Fibroblast of the conjunctiva (primary cell): Measurements from ENCODE around the gene TM9SF2.
"Not testable (repeated sequence)": the region's sequence is repeated elsewhere in the genome, so short reads cannot be mapped to it uniquely, and the experiment has no call there.

ENCODE experiments used
- DNase-seq: peaks from one replicate; pipeline ENCODE4 v3.0.0-alpha.2; 2010; ENCODE audit warnings: low read depth

TM9SF2 gene, protein sequence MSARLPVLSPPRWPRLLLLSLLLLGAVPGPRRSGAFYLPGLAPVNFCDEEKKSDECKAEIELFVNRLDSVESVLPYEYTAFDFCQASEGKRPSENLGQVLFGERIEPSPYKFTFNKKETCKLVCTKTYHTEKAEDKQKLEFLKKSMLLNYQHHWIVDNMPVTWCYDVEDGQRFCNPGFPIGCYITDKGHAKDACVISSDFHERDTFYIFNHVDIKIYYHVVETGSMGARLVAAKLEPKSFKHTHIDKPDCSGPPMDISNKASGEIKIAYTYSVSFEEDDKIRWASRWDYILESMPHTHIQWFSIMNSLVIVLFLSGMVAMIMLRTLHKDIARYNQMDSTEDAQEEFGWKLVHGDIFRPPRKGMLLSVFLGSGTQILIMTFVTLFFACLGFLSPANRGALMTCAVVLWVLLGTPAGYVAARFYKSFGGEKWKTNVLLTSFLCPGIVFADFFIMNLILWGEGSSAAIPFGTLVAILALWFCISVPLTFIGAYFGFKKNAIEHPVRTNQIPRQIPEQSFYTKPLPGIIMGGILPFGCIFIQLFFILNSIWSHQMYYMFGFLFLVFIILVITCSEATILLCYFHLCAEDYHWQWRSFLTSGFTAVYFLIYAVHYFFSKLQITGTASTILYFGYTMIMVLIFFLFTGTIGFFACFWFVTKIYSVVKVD

DNA sequence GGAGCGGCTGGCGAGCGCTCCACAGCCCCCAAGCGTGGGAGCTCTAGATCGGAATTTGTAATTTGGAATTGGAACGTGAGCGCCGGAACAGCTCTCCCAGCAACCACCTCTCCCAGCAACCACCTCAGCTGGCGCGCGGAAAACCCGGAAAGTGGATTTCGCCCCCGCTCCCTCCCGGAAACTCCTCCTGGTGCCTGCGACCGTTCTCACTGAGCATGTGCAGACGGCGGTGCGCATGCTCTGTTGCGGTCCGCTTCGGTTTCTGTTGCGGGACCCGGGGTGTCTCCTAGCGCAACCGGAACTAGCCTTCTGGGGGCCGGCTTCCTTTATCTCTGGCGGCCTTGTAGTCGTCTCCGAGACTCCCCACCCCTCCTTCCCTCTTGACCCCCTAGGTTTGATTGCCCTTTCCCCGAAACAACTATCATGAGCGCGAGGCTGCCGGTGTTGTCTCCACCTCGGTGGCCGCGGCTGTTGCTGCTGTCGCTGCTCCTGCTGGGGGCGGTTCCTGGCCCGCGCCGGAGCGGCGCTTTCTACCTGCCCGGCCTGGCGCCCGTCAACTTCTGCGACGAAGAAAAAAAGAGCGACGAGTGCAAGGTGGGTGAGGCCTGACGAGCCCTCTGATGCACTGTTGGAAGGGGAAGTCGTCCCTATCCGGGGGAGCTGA, at the start of gene TM9SF2:
Gene TM9SF2, plus strand, starts transcription at position 289 of the 664 bp plus-strand sequence. Its CDS starts 135 bp downstream, at position 424.
- DNase-seq, result peak; percentile 94

DNA sequence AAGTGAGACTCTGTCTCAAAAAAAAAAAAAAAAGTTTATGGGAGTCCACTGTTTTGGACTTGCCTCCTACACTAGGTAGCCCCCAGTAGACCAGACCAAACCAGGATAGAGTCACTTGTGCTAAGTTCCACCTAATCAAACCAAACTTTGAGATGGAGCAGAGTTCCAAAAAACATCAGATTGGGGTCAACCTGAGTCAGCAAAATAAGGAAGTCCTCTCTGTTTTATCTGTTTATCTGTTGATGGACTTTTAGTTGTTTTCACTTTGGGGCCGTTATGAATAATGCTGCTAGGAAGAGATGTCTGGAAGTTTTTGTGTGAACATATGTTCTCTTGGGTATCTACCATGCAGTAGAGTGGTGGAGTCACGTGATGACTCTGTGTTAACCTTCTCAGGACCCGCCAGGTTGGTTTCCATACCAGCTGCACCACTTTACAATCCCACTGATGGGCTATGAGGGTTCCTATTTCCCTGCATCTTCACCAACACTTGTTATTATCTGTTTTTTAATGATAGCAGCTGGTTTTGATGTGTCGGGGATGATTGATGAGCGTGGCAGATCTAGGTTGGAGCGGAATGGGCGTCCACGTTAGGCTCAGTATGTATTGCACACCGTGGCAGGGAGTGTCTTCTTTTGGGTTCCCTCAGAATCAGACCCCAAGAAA, 46.6 kb upstream of the TM9SF2 start:
- no peak for DNase-seq

DNA sequence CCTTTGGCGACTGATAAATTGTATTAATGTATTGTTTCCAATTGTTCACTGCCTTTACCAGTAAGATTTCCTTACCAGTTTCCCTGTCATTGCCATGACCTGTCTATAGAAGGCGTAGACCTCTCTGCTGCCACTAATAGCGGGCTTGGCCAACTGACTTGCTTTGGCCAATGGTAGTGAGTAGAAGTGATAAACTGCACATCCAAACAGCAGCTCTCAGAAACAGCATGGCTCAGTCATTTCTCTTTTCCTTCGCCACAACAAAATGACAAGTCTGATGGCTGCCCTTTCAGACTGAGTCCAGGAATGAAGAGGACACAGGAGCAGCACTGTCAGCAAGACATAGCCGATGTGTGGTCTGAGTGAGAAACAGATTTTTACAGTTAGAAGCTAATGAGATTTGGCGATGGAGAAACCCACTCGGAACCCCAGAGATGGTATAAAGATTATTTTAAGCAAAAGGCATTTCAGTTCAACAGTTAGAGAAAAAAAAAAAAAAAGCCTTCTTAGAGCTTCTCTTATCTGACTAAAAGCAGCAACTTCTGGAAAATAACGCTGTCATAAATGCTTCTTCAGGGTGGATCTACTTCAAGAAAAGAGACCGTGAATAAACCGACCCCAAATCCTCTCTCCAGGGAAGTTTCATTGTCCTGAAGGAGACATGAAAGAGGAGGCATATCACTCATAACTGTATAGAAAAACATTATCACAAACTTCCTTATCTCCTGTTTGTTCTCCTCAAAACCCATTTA, 42.0 kb upstream of the TM9SF2 start:
- DNase-seq, result no peak

DNA sequence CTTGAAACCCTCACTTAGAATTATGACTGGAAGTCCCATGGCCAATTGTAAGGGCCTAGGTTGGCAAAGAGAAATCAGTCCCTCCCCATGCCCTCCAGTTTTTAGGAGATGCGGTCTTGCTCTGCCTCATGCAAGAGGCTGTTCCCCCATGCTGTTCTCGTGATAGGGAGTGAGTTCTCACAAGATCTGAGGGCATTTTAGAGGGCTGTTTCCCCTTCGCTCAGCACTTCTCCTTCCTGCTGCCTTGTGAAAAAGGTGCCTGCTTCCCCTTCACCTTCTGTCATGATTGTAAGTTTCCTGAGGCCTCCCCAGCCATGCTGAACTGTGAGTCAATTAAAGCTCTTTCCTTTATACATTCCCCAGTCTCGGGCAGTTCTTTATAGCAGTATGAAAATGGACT, 40.5 kb upstream of the TM9SF2 start:
- DNase-seq, result not testable (repeated sequence)

DNA sequence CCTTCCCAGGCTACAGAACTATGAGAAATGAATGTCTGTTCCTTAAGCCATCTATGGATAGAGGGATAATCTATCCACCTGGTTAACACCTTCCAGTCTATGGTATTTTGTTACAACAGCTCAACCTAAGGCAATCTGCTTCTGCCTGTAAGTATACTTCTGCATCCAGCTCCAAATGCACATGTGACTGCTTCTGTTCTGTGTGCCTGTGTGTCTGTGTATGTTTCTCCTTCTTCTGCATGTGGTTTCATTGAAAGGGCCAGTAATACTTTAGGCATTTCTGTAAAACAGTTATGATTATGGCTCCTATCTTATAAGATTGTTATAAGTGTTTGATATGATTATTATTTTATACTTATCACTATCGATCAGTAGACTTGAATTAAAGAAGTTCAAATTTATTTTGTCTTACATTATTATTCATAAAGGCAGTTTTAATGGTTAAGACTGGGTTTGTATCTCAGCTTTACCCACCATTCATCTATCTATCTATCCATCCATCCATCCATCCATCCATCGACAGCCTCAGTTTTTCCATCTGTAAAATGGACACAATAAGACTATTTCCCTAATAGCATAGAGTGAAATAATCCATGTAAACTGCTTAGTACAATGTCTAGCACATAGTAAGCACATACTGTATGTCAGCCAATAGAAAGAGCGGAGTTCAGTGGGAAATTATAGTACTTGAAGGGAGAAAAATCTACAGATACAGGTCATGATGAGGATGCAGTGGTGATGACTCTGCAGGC, 37.5 kb upstream of the TM9SF2 start:
- no peak for DNase-seq

DNA sequence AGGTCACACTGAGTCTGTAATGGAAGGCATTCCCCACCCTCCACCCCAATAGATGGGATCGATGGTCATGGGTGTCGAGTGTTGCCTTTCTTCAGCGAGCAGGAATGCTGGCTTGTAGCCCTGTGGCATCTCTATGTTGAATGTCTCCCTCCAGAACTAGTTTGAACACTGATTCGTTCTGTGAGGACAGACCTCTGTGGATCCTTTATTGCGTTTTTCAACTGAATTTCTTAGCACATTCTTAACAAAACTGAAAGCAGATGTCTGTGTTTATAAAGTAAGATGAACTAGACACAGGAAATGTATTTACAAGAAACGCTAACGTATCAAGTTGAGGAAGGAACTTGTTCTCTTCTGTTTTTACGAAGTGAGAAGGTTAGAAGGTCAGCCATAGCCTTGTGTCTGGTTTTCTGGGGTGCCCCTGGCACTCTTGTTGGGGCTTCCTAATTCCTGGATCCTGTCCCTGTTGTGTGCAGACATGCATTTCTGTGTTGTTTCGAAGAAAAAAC, 36.8 kb upstream of the TM9SF2 start:
- DNase-seq, result peak; percentile 53

DNA sequence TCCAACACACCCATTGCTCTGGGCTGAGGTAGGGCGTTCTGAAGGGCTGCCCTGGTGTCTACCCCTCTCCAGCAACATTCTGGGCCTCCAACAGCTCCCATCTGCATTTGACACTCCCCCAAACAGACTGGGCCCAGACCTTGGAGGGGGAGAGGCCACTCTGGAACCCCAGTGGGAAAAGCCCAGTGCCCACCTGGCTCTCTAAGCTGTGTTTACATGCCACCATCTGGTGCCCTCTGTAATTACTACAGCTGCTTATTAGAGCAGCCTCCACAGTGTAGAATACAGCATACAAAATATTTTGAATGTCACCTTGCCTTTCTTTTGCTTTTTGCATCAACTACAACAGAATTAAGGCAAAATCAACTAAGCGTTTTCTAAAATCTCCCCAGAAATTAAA, 35.8 kb upstream of the TM9SF2 start:
- no peak for DNase-seq

DNA sequence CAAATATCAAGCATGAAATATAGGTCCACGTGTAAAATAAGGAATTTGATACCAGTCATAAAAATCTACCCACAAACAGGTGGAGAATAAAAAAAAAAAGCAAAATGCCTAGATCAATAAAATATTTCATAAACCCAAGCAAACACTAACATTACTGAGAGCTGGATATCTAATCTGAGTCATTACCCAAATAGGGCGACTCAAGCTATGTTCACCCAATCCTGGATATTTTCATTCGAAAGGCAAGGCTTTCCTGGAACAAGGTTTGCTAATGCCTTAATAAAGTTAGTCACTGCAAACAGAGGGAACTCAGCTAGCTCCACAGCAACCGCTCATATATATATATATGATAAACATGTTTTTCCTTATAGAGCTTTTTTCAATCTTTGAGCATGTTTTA, 33.5 kb upstream of the TM9SF2 start:
- DNase-seq, result no peak

DNA sequence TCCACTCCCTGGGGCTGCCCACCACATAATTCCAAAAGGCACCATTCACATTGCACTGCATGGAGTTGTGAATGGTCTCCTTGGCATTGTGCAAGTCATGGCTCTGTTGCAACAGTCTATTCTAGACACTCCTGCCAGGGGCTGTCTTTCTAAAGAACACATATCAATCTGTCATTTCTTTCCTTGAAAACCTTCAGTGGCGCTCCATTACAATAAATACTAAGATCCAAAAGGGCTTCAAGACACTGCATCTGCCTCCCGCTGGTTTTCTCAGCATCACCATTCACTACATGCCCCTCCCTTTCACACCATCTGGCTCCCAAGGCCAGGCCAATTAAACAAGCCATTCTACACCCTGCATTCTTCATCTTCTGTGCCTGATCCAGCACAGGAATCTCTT, 32.2 kb upstream of the TM9SF2 start:
- no peak for DNase-seq

DNA sequence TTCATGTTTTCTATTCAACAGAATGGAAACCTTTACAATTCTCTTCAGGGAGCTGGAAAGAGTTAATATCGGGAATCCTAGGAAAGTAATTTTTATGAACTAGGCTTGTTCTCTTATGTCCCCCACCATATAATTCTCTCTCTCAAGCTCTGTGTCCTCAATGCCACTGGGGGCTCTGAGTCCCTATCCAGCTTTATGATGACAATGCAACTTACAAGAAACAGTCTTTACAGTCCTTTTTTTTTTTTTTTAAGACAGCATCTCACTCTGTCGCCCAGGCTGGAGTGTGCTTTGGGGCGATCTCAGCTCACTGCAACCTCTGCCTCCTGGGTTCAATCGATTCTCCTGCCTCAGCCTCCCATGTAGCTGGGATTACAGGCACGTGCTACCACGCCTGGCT, 31.2 kb upstream of the TM9SF2 start:
- no peak for DNase-seq

DNA sequence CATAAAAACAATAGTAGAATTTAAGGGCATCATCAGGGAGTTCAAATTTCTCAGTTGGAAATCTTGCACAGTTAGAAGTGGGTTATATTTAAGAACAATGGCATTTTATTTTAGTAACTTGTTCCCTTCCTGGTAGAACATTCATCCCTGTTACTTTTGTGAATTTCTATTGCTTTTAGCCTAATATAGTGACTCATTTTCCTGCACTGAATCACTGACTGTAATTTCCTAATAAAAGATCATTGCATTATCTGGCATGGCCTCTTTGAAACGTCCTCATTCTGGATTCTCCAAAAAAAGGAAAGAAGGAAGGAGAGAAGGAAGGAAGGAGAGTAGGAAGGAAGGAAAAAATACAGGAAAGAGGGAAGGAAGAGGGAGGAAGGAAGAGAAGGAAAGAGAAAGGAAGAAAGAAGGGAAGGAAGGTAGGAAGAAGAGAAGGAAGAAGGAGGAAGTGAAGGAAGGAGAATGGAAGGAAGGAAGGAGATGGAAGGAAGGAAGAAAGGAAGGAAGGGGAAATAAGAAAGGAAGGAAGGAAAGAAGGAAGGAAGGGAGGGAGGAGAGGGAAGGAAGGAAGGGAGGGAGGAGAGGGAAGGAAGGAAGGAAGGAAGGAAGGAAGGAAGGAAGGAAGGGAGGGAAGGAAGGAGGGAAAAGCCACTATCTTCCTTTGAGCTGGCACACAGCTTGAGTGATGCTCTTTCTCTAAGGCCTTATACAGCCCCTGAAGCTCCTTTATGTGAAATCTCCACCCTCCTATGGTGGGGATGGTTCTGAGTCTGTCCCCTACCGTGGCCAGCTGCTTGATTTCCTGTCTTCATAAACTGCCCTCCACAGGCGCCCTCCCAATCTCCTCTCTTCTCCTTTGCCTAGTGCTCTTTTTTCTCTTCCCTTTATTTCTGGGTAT, 29.8 kb upstream of the TM9SF2 start:
- no peak for DNase-seq

DNA sequence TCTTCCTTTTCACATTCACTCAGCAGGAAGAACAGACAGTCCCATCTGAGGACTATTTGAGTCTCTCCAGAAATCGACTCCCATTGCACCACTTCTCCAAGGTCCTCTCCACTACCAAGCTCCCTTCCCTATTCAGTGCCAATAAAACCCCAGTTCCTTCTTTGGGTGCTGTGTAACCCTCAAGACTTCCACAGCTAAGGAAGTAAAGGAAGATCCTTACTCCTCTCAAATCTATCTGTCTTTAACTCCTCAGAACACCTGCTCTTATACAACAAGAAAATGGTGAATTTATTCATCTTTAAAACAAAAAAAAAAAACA, 29.2 kb upstream of the TM9SF2 start:
- no peak for DNase-seq

DNA sequence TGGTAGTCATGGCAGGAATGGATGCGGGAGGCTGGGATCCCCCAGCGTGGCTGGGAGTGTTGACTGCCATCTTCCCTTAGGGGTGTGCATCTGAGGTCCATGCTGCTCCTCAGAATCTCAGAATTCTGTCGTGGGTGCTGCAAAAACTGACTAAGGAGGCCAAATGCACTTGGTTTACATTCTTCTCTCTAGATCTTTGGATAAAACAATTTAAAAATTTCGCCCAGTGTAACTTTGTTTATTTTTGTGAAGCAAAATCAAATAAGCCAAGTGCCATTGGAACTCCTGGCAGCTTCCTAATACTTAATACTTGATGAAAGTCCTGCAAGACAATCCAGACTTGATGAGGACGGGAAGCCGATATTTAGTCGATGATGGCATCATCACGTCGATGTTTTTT, 27.8 kb upstream of the TM9SF2 start:
- no peak for DNase-seq

DNA sequence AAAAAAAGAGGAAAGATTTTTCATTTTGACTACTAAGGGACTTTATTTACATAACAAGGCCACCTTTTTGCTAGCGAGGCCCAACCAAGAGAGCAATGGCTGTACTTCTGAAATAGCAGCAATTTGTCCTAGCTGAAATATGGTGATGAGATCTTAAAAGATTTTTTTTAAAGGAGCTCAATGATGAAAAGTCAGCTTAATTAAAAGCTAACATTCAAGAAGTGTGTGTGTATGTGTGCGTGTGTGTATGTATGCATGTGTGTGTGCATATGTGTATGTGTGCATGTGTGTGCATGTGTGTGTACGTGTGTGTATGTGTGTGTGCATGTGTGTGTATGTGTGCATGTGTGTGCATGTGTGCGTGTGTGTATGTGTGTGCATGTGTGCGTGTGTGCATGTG, 24.6 kb upstream of the TM9SF2 start:
- DNase-seq, result no peak

DNA sequence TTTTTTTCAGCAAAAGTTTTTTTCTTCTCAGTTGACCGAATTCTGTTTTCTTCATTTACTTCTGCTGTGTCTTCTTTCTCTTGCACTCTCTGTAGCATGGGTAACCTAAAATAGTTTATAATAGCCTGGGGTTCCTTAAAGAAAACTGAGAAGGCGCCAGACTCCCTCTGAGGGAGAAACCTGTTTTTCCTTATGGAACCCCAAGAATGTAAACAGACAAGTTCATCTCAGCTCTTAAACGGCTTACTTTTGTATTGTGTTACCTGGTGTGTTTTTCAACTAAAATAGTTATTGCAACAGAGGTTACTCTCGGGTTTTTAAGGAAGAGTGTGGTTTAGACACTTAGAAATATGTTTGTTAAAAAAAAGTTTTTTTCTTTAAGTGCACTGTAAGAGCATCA, 23.8 kb upstream of the TM9SF2 start:
- no peak for DNase-seq

DNA sequence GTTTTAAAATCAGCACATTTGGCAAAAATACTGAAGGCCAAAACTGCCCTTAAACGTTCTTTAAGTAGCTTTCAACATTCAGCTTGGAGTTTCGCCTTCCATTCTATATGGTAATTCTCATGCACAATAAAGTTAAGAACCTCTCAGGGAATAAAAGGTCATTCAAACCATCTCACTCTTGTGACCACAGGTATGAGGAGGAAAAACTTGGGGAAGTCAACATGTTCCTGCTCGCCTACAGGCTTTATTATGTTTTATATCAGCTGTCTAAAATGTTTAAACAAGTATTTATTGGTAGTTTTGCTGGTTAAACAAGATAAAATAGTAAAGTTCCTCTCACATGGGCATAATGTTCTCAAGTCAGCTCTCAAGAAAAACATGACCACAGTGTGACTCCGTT, 19.9 kb upstream of the TM9SF2 start:
- DNase-seq, result no peak

DNA sequence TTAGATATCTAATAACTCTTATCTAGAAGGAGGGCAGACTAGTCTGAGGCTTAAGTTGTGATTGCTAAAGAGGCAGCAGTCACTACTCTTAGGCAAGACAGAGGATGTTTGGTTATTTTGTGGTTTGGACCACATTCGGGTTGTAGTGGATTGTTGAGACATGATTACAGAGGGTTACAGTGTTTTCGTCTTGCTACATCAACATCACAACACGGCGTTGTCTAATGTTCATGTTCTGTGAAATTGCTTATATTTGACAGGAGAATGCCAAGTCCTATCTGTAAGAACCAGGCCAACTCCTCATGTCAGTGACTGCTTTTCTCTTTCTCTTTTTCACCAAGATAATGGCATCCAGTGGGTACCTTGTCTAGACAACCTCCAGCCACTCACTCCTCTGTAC, 16.8 kb upstream of the TM9SF2 start:
- peak; percentile 57 for DNase-seq

DNA sequence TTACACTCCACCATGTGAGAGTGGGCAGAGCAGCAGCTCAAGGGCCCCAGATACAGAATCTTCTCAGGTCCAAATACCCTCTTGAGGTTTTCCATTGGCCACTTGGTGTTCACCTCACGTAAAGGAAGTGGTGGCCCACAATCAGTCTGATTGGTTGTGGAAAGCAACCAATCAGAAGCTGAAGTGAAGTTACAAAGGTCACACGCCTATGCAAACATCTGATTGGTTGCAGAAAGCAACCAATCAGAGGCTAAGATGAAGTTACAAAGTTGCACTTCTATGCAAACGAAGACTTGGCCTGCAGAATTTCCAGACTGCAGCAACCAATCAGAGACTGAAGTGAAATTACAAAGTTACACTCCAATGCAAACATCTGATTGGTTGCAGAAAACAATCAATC, 14.3 kb upstream of the TM9SF2 start:
- DNase-seq, result no peak

DNA sequence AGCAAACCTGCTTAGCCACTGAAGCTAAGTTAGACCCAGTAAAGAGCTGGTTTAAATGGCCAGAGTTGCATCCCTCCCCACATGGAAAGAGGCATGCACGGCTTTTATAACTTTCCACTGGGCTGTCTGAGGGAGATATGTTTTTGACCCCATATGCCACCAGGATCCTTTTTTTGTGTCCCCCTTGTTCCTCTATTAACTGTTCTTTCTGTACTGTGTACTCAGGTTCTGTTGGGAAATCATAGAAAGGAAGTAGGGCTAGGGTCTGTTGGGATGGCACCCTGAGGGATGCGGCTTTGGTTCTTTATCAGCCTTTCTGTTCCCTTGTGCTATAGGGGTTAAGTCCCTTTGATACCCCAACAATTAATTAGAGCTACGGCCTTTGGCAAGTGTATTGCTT, 12.2 kb upstream of the TM9SF2 start:
- no peak for DNase-seq

DNA sequence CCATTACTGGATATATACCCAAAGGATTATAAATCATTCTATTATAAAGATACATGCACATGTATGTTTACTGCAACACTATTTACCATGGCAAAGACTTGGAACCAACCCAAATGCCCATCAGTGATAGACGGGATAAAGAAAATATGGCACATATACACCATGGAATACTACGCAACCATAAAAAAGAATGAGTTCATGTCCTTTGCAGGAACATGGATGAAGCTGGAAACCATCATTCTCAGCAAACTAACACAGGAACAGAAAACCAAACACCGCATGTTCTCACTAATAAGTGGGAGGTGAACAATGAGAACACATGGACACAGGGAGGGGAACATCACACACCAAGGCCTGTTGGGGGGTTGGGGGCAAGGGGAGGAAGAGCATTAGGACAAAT, 9.5 kb upstream of the TM9SF2 start:
- not testable (repeated sequence) for DNase-seq
